ENCODE measurements around the gene MALT1.

DNA sequence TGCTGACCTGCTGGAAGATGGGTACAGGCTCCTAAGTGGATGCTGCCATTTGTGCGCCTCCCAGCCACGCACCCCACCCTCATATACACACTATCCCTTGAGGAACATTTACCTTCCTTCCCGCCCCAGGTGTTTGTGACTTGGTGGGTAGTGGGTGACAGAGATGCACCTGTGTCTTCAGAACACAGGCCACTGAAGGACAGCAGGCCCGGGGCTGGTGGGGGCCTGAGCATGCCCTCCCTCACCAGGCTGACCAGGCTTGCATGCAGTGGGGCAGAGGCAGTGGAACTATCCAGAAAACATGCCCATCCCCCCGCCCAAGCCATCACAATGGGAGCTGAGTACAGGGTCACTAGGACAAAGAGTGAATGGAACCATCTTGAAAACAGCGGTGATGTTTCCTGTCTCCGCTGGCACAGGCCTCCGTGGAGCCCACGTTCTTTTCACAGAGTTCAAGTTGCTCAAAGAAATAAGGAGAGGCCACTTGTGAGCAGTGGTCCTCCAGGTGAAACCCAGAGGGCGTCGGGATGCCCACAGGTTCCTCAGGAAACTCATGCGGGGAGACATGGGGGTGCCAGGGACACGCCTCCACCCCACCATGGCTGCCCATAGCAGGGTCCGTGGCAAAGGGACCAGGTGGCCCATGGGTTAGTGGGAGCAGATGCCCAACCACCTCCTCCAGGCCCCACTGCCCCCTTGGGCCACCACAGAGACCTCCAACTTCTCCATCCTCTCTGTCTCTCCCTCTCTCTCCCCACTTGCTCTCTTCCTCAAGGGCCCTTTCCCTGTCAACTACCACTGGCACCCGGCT, 90.9 kb downstream of the MALT1 start:
- TF ChIP-seq, protein P1, sequence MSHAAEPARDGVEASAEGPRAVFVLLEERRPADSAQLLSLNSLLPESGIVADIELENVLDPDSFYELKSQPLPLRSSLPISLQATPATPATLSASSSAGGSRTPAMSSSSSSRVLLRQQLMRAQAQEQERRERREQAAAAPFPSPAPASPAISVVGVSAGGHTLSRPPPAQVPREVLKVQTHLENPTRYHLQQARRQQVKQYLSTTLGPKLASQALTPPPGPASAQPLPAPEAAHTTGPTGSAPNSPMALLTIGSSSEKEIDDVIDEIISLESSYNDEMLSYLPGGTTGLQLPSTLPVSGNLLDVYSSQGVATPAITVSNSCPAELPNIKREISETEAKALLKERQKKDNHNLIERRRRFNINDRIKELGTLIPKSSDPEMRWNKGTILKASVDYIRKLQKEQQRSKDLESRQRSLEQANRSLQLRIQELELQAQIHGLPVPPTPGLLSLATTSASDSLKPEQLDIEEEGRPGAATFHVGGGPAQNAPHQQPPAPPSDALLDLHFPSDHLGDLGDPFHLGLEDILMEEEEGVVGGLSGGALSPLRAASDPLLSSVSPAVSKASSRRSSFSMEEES (CRISPR knock-in tag; IDR thresholded peaks at IDR 0.05) = no peak
- TF ChIP-seq POLR2AphosphoS2 (IDR thresholded peaks at IDR 0.05; ENCODE audit: low read length) = no peak
- no peak for TF ChIP-seq CTCF (IDR thresholded peaks at IDR 0.05 in 2 of 3, conservative IDR thresholded peaks at IDR 0.05 in 1 of 3; ENCODE audit: insufficient read depth in 2 of 3, low read depth in 1 of 3, low read length in 3 of 3)
- no peak for TF ChIP-seq CHD4 (IDR thresholded peaks at IDR 0.05; ENCODE audit: insufficient read depth, insufficient replicate concordance, low read depth, low read length, poor library complexity, severe bottlenecking)
- TF ChIP-seq ARNT (IDR thresholded peaks at IDR 0.05) = no peak
- no peak for TF ChIP-seq PRMT5 (CRISPR knock-in tag; IDR thresholded peaks at IDR 0.05)
- no peak for TF ChIP-seq FOXM1 (IDR thresholded peaks at IDR 0.05; ENCODE audit: low read depth)
- TF ChIP-seq FOXM1 (CRISPR knock-in tag; IDR thresholded peaks at IDR 0.05; ENCODE audit: low read depth) = no peak
- no peak for TF ChIP-seq JUNB (CRISPR knock-in tag; conservative IDR thresholded peaks at IDR 0.05)
- no peak for TF ChIP-seq USF1 (CRISPR knock-in tag; IDR thresholded peaks at IDR 0.05)
- TF ChIP-seq POLR2A (conservative IDR thresholded peaks at IDR 0.05) = no peak
- TF ChIP-seq CEBPB (tag; IDR thresholded peaks at IDR 0.05) = no peak
- no peak for TF ChIP-seq AFF1 (IDR thresholded peaks at IDR 0.05; ENCODE audit: low read depth in 1 of 2, partially characterized antibody in 2 of 2)

Data from K562 (cell line).